Aorta (tissue), 5 donors: ENCODE data around the gene CPNE4. TPM values are rescaled to one million over a fixed set of nuclear protein-coding genes. Genes with fewer than 3 reads are reported as not detected.

ENCODE experiments used
- ATAC-seq: fragments of 200-7000 bp; cut with Tn5 transposase; one replicate; pipeline ENCODE4 v1.9.1; 2022; ENCODE audit warnings: moderate library complexity; ENCODE audit not compliant: low FRiP score
- DNase-seq, 2 donors: peaks; one replicate each; pipeline ENCODE4 v3.0.0-alpha.2; 2020
- H3K27ac ChIP-seq, 2 donors: one replicate each; pipeline ENCODE4 v1.5.1; 2013; ENCODE audit warnings: low read length in 2 of 2, mild to moderate bottlenecking in 2 of 2, moderate library complexity in 2 of 2, control low read depth in 1 of 2, inconsistent platforms in 1 of 2, low read depth in 1 of 2
- H3K27me3 ChIP-seq, 2 donors: one replicate each; pipeline ENCODE4 v1.6.1; 2013; ENCODE audit warnings: control low read depth in 1 of 2, low read length in 1 of 2, mild to moderate bottlenecking in 1 of 2, moderate library complexity in 1 of 2; ENCODE audit not compliant: insufficient read depth in 2 of 2, control insufficient read depth in 1 of 2
- H3K36me3 ChIP-seq, 2 donors: one replicate each; pipeline ENCODE4 v1.6.1; 2013; ENCODE audit warnings: control low read depth in 1 of 2, low read length in 1 of 2, mild to moderate bottlenecking in 1 of 2; ENCODE audit not compliant: insufficient read depth in 2 of 2, control insufficient read depth in 1 of 2
- H3K4me1 ChIP-seq, 2 donors: one replicate each; pipeline ENCODE4 v1.6.1; 2013; ENCODE audit warnings: low read length in 2 of 2, control low read depth in 1 of 2, mild to moderate bottlenecking in 1 of 2, moderate library complexity in 1 of 2; ENCODE audit not compliant: insufficient read depth in 2 of 2, control insufficient read depth in 1 of 2
- H3K4me3 ChIP-seq, 2 donors: one replicate each; pipeline ENCODE4 v1.5.1; 2013; ENCODE audit warnings: low read length in 2 of 2, control low read depth in 1 of 2, mild to moderate bottlenecking in 1 of 2
- H3K9me3 ChIP-seq: one replicate; pipeline ENCODE4 v1.6.1; 2013; ENCODE audit warnings: mild to moderate bottlenecking, low read length; ENCODE audit not compliant: control insufficient read depth
- WGBS, 2 donors: extraction: QIAGEN DNeasy Blood & Tissue Kit; methylation state at CpG; one replicate each; pipeline ENCODE4 v1.1.7; 2013; 5-methylcytosine and 5-hydroxymethylcytosine counted together
- intact Hi-C, 2 donors: fragments of 100-400 bp; cut with DNase I; formaldehyde crosslinking; loops; one replicate each; pipeline versions ENCODE4 v1.14.2 to v1.15.0; 2022
- polyA plus RNA-seq, 2 donors: library from polyadenylated mRNA; stranded (reverse); fragments of 200-250 nt; gene quantifications; one replicate each; pipeline ENCODE4 v1.2.3, GENCODE V29; 2013
- total RNA-seq, 2 donors: library from RNA; stranded (reverse); fragmentation: NEBNext Ultra II Directional; extraction: Animal tissue kit (Norgen Biotek cat#: 25700); gene quantifications; one replicate each; pipeline ENCODE4 v1.2.1, GENCODE V29; 2021
- donor health status: healthy with polysubstance abuse.
- donor health status: Bipolar disorder and iron deficiency.
- donor health status: DM: no; HTN: no; CAD: no.
- donor health status: DM: no; HTN: no; CAD: no.
- donor health status: DM: yes; HTN: yes; CAD: no.

Gene CPNE4
- total and polyA plus RNA-seq, 4 donors: 0.45 to 2.2 (median 1.1) TPM

DNA sequence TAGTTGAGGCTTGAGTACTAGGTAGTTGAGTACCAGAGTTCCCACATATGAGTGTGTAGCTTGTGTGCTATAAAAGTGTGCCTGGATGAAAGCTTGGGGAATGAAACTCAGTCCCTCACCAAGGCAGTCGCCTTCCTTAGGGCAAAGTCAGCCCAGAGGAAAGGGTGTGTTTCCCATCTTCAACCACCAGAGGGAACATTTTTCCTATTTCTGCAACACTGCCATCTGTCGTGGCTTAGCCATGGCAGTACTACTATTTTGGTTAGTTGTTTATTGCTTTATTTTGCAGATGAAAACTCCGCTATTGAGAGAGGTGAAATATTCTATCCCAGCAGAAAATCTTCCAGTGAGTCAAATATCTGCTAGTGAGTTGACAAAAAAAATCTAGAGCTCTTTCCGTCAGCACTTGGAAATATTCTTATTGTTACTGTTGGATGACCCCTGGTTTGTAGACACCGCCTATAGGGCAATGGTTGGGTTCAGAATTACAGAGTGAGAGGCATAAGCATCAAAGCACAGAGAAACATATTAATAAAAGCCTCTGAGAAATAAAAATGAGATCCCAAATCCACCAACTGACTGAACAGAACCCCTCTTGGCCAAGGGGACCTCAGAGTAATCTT, 239.9 kb downstream of the CPNE4 start:
- Histone ChIP-seq H3K36me3 (no peaks in the 10 kb centered on the region), H3K4me3 (no peak overlapping the region), H3K4me1 (peaks cover 0 to 6% of the 10 kb centered on the region in 2 donors), H3K9me3 (no peaks in the 10 kb centered on the region), H3K27me3 (no peaks in the 10 kb centered on the region), H3K27ac (no peak overlapping the region)
- DNase-seq: no peak
- intact Hi-C loops: loop anchor here (1.0 to 5.0 kb wide), 3 partner anchors 234 to 387 kb away; no protein-coding TSS in a partner anchor
- WGBS, 2 donors: 16 to 23% methylated on average over 5 of the region's 5 CpGs
- ATAC-seq: peak; percentile 76

DNA sequence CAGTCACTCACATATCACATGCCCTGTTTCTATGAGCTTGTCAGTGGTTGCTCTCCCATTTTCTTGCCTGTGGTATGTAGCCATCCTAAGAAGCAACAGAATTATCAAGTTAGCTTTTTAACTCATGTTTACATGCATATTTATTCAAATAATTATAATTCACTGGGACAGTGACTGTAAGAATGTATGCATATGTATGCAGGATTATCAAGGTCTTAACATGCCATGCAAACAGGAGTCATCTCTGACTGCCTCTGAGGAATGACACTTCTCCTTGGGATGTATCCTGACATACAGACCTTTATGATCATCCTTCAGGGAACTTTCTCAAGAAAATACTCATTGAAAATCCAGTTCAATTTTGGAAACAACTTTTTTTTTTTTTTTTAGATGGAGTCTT, 240.9 kb downstream of the CPNE4 start:
- ATAC-seq: no peak
- Histone ChIP-seq H3K9me3 (no peaks in the 10 kb centered on the region), H3K27me3 (no peaks in the 10 kb centered on the region), H3K4me1 (peaks cover 0 to 6% of the 10 kb centered on the region in 2 donors), H3K27ac (no peak overlapping the region), H3K36me3 (no peaks in the 10 kb centered on the region), H3K4me3 (no peak overlapping the region)
- DNase-seq: no peak
- intact Hi-C loops: loop anchor here (1.0 to 2.0 kb wide), 2 partner anchors 235 to 385 kb away; no protein-coding TSS in a partner anchor

DNA sequence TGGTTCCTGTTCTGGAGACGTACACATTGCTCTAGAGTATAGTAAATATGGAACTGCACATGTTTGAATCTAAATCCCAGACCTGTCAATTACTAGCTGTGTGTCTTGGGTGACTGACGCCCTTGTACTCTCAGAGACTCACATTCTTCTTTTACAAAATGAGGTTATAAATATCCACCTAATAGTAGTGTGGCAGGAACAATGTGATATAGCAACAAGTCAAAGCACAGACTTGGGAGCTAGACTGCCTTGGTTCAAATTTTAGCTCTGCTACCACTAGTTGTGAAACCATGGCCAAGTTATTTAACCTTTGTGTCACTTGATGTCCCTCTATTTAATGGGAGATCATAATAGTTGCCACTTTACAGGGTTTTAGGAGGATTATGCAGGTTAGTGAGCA, 245.6 kb downstream of the CPNE4 start:
- ATAC-seq (no peak), DNase-seq (no peak)
- Histone ChIP-seq H3K9me3 (no peaks in the 10 kb centered on the region), H3K27me3 (no peaks in the 10 kb centered on the region), H3K4me3 (no peak overlapping the region), H3K36me3 (no peaks in the 10 kb centered on the region), H3K4me1 (no peaks in the 10 kb centered on the region), H3K27ac (no peak overlapping the region)
- intact Hi-C loops: no loop called here
- WGBS, 2 donors: 60% methylated on average over 2 of the region's 2 CpGs

DNA sequence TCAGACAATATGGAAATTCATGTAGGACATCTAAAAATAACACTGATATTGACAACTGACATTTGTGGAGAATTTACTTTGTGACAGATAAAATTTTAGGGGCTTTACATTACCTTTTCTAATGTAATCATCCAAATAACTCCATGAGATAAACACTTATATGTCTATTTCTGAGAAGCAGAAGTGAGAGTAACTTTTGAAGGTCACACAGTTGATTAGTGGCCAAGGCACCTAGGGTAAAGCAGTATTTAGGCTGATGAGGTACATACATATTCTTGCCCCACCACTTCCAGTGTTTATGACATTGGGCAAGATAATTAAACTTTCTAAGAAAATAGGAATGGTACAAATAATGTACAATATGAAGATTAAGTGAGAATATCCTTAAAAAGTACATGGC, 248.4 kb downstream of the CPNE4 start:
- no peaks in the 10 kb centered on the region for H3K9me3 ChIP-seq
- no peak overlapping the region for H3K4me3 ChIP-seq
- intact Hi-C loops: no loop called here
- H3K4me1 ChIP-seq: no peaks in the 10 kb centered on the region
- no peaks in the 10 kb centered on the region for H3K27me3 ChIP-seq
- no peak overlapping the region for H3K27ac ChIP-seq
- ATAC-seq: no peak
- no peak for DNase-seq
- H3K36me3 ChIP-seq: no peaks in the 10 kb centered on the region

DNA sequence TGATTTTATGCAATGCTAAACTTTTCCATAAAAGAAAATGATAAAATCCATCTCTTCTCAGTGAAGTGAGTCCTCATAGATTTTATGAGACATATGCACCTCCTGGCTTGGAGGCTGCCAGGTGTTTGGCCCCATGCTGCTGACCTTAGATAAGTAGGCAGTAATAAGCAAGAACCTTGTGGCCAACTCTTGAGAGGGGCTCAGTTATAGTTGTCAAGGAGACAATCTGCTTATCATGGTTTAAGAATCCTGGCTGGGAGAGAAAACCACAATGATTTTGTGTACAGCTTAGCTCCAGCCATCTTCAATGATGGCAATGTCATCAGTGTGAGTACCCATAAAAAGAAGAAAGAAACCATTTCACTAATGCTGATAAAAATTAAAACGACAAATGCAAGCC, 252.1 kb downstream of the CPNE4 start:
- no peak for ATAC-seq
- Histone ChIP-seq H3K27me3 (no peaks in the 10 kb centered on the region), H3K27ac (no peak overlapping the region), H3K4me3 (no peak overlapping the region), H3K4me1 (no peaks in the 10 kb centered on the region), H3K9me3 (no peaks in the 10 kb centered on the region), H3K36me3 (no peaks in the 10 kb centered on the region)
- intact Hi-C loops: no loop called here
- DNase-seq: no peak
- WGBS, 2 donors: 66 to 69% methylated on average over 1 of the region's 1 CpG

DNA sequence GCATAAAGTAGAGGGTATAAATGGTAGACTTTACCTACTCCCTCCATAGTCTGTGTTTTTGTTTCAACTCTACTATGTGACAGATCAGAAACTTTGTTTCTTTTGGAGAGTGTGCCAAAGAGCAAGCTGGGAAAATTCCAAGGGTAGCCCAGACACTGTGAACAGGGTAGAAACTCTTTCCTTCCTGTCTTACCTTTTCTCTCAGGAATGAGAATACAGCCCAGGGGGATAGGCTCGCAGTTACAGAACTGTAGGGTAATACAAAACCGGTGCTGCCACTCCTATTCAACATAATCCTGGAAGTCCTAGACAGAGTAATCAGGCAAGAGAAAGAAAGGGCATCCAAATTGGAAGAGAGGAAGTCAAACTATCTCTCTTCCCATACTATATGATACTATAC, 256.3 kb downstream of the CPNE4 start:
- ATAC-seq: no peak
- Histone ChIP-seq H3K4me1 (no peaks in the 10 kb centered on the region), H3K27ac (no peak overlapping the region), H3K4me3 (no peak overlapping the region), H3K36me3 (no peaks in the 10 kb centered on the region), H3K9me3 (no peaks in the 10 kb centered on the region), H3K27me3 (no peaks in the 10 kb centered on the region)
- intact Hi-C loops: no loop called here
- DNase-seq: no peak
- WGBS, 2 donors: 50 to 63% methylated on average over 2 of the region's 2 CpGs

DNA sequence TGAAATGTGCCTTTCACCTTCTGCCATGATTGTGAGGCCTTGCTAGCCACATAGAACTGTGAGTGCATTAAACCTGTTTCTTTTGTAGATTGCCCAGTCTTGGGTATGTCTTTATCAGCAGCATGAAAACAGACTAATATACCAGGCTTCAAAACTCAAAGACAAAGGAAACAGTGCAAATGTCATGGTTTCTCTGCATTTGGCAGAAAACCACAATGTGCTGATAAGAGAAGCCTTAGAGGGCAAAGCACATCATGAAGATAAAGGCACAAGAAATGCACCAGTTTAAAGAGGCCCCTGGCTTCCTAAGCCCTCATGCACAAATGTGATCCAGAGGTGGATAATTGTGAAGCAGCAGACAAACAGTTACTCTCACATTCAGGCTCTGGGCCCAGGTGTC, 259.2 kb downstream of the CPNE4 start:
- no peak for ATAC-seq
- Histone ChIP-seq H3K27me3 (no peaks in the 10 kb centered on the region), H3K9me3 (no peaks in the 10 kb centered on the region), H3K4me3 (no peak overlapping the region), H3K27ac (no peak overlapping the region), H3K36me3 (no peaks in the 10 kb centered on the region), H3K4me1 (no peaks in the 10 kb centered on the region)
- intact Hi-C loops: no loop called here
- DNase-seq: no peak

DNA sequence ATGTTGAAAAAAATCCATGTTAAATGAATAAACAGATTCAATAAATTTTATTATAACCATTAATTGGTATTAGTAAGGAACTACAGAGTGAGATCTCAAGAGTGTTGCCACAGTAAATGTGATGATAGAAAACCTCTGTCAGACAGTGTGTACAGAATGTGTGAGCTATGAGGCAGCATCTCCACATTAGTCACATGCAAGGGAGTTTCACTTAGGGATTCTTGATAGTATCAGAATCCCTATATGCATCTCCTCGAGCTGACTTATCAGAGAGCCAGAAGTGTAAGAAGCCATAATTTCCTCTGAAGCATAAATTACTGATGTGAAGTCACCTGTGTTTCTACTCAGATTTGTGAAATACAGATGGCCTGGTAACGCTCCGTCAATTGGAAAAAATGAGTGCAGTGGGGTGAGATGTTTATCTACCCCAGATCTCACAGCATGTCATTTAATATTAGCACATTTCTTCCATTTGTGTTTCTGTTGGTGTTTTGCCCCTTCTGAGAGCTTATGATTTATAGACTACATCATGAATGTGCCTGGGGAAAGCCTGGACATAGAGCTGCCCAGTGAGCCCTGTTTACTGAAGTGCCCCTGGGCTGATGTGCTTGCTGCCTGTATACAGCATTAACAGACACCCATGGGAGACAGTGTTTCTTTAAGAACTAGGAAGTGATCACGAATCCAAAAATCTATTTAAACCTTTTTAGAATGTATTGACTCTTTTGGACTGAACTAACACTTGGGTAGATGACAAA, 262.4 kb downstream of the CPNE4 start:
- H3K4me1 ChIP-seq: no peaks in the 10 kb centered on the region
- H3K27me3 ChIP-seq: no peaks in the 10 kb centered on the region
- no peak overlapping the region for H3K4me3 ChIP-seq
- intact Hi-C loops: no loop called here
- no peak for ATAC-seq
- DNase-seq: no peak
- no peaks in the 10 kb centered on the region for H3K36me3 ChIP-seq
- 58 to 63% methylated on average over 4 of the region's 4 CpGs for WGBS, 2 donors
- no peak overlapping the region for H3K27ac ChIP-seq
- H3K9me3 ChIP-seq: no peaks in the 10 kb centered on the region

DNA sequence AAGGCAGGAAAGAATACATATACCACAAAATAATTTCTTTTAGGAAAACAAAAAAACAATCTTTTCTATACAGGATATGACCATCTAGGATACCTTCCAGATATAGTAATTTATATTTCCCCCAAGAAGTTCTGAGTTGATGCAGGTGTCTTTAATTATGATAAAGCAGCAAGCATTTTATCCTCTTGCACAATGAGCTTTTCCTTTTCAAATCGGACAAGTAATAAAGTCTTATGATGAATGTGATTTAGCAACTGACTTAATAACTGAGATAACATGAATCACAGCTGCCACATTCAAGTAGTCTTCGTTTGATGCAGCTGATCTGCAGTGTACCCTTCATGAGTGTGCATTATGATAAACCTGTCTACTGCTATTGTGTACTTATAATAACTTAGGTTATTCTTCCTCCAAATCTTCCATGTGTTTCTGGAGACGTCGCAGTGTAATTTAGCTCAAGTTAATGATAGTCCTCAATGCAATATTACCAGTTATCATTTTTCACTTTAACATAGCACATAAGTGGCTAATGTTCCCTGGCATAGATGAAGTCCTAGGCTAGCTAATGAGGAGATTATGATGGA, 271.7 kb downstream of the CPNE4 start:
- no peak for ATAC-seq
- intact Hi-C loops: no loop called here
- WGBS, 2 donors: 59 to 67% methylated on average over 4 of the region's 4 CpGs

More for the DNA sequence above, 271.7 kb downstream of the CPNE4 start:
- no peak for DNase-seq
- Histone ChIP-seq H3K4me3 (no peak overlapping the region), H3K36me3 (no peaks in the 10 kb centered on the region), H3K4me1 (no peaks in the 10 kb centered on the region), H3K9me3 (no peaks in the 10 kb centered on the region), H3K27me3 (no peaks in the 10 kb centered on the region), H3K27ac (no peak overlapping the region)
